NB4 (cell line): ENCODE measurements around the gene NKD1.

Experiments
- MYC ChIP-seq: IDR thresholded peaks from 2 replicates; pipeline ENCODE4 v1.6.1; 2011; ENCODE audit warnings: low read depth, low read length
- POLR2A ChIP-seq: IDR thresholded peaks from 2 replicates; pipeline ENCODE4 v1.6.1; 2011; ENCODE audit warnings: mild to moderate bottlenecking; ENCODE audit not compliant: insufficient read length; ENCODE audit errors: extremely low read depth
- TF ChIP-seq, protein P1 (sequence below): IDR thresholded peaks from one replicate; pipeline ENCODE4 v1.5.1; 2012; ENCODE audit warnings: low read depth, low read length
- TF ChIP-seq, protein P2 (sequence below): IDR thresholded peaks from 2 replicates; pipeline ENCODE4 v1.6.1; 2011; ENCODE audit warnings: low read depth, low read length

DNA sequence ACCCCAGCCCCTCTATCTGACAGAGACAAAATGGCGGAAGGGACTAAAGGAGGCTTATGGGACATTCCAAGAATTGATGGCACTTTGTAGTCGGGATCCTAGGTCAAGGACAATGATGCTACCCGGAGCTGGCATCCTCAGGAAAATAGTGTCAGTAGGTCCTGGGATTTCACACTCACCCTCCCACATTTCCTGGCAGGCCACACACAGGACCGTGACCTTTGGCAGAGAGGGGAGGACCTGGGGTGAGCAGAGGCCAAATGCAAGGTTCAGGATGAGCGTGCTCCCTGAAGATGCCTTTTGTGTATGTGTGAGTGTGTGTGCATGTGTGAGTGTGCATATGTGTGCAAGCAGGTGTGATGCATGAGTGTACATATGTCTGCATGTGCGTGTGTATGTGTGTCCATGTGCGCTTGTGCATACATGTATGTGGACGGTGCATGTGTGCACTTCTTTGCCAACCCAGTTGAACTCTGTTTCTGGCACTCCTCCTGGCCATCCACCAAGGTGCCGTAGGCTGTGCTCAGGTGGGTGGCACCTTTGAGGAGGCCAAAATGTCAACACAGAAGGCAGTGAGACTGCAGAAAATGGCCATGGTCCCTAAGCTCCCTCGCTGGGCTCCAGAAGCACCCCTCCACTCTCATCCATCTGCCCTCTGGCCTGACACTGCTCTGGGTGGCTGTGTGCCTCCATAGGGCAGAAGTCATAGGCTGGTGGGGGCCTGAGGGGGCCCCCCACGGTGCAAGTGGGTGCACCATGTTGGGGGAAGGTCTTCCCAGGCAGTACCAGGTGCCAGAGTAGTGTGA, 72.7 kb downstream of the NKD1 start:
- no peak for TF ChIP-seq POLR2A
- TF ChIP-seq, protein P1, sequence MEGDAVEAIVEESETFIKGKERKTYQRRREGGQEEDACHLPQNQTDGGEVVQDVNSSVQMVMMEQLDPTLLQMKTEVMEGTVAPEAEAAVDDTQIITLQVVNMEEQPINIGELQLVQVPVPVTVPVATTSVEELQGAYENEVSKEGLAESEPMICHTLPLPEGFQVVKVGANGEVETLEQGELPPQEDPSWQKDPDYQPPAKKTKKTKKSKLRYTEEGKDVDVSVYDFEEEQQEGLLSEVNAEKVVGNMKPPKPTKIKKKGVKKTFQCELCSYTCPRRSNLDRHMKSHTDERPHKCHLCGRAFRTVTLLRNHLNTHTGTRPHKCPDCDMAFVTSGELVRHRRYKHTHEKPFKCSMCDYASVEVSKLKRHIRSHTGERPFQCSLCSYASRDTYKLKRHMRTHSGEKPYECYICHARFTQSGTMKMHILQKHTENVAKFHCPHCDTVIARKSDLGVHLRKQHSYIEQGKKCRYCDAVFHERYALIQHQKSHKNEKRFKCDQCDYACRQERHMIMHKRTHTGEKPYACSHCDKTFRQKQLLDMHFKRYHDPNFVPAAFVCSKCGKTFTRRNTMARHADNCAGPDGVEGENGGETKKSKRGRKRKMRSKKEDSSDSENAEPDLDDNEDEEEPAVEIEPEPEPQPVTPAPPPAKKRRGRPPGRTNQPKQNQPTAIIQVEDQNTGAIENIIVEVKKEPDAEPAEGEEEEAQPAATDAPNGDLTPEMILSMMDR = no peak
- no peak for TF ChIP-seq MYC
- TF ChIP-seq, protein P2, sequence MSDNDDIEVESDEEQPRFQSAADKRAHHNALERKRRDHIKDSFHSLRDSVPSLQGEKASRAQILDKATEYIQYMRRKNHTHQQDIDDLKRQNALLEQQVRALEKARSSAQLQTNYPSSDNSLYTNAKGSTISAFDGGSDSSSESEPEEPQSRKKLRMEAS = no peak
